ENCODE data around the gene MARK3.

- TF ChIP-seq CTCF (IDR thresholded peaks at IDR 0.05; ENCODE audit: insufficient read depth, low read depth, low read length) (no peak), EZH2 (IDR thresholded peaks at IDR 0.05; ENCODE audit: insufficient read depth, low read length) (no peak)
Observed at GRCh38 chr14:103489621-103490020, 104.4 kb downstream of the MARK3 start.
